Activated CD8-positive, alpha-beta memory T cell treated with anti-CD3 and anti-CD28 coated beads, Interleukin-2, amount 50 U/mL, for 48 hours (primary cell): Measurements from ENCODE around the gene MMP28.

ENCODE experiments used
- DNase-seq: peaks from one replicate; pipeline ENCODE4 v3.0.0-alpha.2; 2020

Gene MMP28

DNA sequence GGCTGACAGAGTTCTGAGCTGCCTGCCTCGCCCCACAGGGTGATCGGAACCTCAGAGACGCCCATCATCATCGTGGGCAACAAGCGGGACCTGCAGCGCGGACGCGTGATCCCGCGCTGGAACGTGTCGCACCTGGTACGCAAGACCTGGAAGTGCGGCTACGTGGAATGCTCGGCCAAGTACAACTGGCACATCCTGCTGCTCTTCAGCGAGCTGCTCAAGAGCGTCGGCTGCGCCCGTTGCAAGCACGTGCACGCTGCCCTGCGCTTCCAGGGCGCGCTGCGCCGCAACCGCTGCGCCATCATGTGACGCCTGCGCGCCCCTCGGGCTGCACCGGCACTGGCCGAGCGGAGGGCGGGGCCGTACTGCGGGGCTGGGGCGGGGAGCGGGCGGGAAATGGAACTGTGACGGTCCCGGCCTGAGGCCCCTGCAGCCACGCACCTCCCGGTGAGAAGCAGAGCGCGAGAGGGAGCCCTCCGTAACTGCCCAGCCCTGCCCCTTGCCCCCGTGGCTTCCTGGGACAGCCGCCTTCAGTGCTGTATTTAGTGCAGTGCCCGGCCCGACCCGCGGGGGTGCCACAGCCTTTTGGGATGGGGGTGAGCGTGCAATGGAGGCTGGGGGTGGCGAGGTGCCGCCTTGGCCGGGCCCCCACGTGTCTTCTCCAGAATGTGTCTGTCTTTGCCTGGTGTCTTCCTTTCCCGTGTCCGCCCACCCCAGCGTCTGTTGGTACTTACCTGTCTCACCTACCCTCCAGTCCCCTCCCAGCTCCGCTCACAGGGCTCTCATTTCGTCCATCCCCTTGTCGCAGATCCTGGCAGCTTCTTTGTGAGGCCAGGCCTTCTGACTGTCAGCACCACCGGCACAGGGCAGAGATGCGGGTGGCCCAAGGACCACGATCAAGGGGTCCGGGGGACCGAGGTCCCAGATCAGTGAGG is 54.2 kb downstream of the MMP28 start:
- DNase-seq = peak; percentile 63

DNA sequence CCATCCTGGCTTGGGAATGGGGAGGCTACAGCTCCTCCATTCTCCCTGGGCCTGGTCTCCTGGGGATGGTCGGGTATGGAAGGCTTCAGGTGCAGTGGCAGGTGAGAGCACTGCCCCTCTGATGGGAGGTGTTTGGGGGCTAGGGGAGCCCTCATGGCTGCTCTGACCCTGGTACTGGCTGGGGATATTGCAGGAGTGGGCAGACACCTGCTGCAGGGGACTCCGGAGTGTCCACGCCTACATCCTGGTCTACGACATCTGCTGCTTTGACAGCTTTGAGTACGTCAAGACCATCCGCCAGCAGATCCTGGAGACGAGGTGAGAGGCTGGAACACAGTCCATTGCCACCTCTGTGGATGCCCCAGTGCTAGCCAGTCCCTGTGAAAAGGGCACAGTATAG is 55.2 kb downstream of the MMP28 start:
- no peak for DNase-seq

GRCh38 chr17:35738519-35739133 is 56.8 kb downstream of the MMP28 start:
- DNase-seq = no peak

- no peak for DNase-seq
These were observed 59.2 kb downstream of the MMP28 start for GRCh38 chr17:35736236-35736635.

GRCh38 chr17:35735036-35735805 is 60.2 kb downstream of the MMP28 start:
- no peak for DNase-seq

DNA sequence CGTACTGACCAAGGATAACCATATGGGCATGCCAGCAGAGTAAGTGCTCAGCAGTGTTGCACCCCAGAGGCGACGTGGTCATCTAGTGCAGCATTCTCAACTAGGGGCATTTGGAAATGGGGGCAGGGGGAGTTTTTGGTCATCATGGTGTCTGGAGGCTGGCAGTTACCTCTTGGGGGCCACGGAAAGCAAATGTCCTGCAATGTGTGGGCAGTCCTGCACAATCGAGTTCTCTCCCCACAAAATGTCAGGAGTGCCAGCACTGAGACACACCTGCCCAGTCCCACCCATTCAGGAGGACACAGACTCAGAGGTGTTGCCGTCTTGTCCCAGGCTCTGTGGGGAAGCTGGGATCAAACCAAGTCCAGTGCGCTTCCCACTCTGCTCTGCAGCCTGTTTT is 61.0 kb downstream of the MMP28 start:
- DNase-seq = no peak

DNA sequence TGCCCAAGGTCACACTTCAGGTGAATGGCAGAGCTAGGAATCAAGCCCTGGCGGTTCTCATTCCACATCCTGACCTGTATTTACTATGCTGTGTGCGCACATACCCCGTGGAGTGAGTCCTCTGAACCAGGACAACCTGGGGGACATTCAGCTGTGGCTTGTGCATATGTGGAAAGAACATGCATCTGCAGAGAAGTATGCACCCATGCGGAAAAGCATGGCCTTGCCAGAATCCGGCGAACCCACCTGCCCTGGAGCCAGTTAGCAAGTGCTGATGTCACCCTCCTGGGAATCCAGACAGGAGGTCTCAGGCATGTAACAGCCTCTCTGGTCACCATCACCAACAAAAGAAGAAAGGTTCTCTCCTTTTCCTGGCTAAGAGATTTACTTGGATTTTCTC is 62.1 kb downstream of the MMP28 start:
- DNase-seq = no peak

GRCh38 chr17:35732806-35733136 is 62.7 kb downstream of the MMP28 start:
- no peak for DNase-seq

GRCh38 chr17:35731917-35732805 is 63.3 kb downstream of the MMP28 start:
- peak; percentile 53 for DNase-seq

GRCh38 chr17:35731239-35731916 is 64.1 kb downstream of the MMP28 start, which contains the start of gene RASL10B:
Gene RASL10B, plus strand, starts transcription at chr17:35731639. Its CDS starts 3,546 bp downstream, at chr17:35735185.
- DNase-seq = peak; percentile 77

DNA sequence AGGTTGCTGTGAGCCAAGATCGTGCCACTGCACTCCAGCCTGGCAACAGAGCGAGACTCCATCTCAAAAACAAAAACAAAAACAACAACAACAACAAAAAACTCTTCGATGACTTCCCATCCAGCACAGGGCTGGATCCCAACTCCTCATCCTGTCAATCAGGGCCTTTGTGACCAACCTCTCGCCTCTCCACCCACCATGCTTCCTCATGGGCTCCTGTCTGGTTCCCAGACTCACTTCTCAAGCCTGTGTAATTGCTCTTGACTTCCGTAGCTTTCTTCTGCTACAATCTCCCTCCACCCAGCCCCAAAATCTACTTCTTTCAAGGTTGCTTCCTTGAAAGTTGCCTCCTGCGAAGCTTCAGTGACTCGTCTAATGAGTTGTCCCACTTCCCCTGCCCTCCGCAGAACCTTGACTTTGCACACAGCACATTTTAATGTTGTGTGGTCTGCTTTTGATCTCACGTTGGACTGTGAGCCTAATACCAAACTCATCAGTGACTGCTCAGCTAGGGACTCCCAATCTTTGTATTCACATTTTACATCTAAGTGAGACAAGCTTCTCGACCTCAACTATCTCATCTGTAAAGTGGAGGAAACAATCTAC is 64.9 kb downstream of the MMP28 start:
- DNase-seq = no peak

DNA sequence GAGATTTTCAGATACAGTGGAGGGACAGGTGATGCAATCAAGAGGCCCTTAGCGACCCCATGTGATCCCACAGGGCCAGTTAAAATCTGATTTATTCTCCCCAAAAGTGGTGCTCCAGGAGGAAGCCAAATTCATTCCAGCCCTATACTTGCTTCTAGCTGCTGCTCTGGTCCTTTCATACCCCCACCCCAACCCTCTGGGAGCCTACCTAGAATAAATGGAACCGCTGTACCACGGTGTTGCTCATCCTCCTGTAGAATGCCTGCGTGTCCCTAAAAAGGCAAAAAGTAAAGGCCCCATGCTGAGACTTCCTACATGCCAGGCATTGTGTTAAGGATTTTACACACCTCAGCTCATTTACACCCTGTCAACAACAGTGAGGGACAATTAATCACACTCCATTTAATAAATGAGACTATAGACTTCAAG is 66.0 kb downstream of the MMP28 start:
- DNase-seq = no peak

DNA sequence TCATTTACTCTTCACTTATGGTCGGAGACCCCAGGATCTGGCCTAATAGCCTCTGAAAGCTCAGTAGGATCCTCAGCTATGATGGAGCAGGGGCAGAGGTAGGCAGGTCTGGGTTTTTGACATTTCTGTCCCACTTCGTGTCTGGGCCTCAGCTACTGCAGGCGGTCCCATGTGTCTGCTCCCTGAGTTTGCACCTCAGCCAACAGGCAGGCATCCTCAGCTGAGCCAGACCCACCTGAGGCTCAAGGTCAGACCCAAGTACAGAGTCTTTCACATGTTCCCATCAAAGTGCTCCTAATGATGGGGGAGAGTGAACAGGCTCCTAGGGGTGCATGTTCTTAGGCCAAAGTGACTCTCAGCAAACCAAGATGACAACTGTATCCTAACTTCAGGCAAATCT is 66.9 kb downstream of the MMP28 start:
- no peak for DNase-seq

DNA sequence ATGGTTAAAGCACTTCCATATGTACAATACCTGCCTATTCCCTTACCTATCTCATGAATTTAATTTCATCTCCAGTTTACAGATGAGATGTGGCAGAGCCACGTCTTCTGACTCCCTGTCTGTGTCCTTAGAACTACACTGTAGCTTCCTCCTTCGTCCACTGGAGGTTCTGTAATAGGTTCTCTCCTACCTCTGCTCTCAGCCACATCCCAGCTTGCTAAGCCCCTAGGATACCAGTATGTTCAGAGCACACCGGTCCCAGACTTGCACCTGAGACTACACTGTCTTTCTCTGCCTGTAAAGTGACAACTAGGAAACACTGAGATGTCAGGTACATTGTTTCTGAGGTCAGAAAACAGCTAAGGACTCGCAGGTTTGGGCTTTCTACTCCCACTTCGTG is 67.8 kb downstream of the MMP28 start:
- DNase-seq = no peak

GRCh38 chr17:35726953-35727460 is 68.4 kb downstream of the MMP28 start:
- DNase-seq = no peak

GRCh38 chr17:35726127-35726952 is 69.1 kb downstream of the MMP28 start:
- no peak for DNase-seq

GRCh38 chr17:35725802-35726126 is 69.7 kb downstream of the MMP28 start:
- no peak for DNase-seq

GRCh38 chr17:35725058-35725457 is 70.4 kb downstream of the MMP28 start:
- DNase-seq = no peak

GRCh38 chr17:35723735-35724134 is 71.7 kb downstream of the MMP28 start:
- DNase-seq = no peak

GRCh38 chr17:35717475-35717874 is 78.0 kb downstream of the MMP28 start:
- DNase-seq = no peak
